HG03175 (cell line): ENCODE data around the gene LRPAP1.

ENCODE experiments used
- ATAC-seq: cut with Tn5 transposase; IDR thresholded peaks from one replicate; pipeline ENCODE4 v1.9.1; 2021; ENCODE audit warnings: mild to moderate bottlenecking, moderate library complexity; ENCODE audit not compliant: unreplicated experiment

Gene LRPAP1

DNA sequence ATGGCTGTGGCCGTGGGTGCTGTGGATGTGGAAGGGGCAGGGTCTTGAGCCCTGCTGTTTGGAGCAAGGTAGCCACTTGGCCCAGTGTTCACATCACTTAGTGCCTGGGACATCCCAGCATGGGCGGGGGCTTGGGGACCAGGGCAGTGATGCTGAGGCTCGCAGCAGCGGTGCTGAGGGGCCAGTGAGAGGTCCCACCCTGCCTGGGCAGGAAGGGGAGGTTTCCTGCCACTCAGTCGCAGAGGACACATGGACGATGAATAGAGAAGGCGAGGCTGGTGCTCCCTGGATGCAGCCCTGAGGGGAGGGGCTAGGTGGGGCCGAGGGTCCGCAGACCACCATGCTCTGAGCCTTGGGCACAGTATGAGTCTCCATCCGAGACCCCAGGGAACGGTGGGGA is 43.4 kb downstream of the LRPAP1 start:
- ATAC-seq, result no peak

DNA sequence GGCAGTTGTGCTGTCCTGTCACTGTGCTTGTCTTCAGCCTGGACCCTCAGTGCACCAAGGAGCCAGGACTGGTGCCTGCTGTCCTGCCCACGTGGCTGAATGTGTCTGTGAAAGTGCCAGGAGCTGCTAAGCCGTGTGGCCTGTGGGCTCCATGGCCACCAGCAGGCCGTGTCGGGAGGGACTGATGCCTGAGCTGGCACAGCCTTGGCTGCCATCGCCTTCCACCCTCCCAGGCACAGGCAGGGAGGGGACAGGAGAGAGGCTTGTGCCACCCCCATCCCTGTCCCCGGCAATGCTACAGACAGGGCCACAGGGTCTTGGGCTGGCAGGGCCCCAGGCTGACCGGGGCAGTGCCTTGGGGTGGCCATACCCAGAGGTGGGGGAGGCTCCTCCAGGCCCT is 44.4 kb downstream of the LRPAP1 start:
- ATAC-seq, result no peak

DNA sequence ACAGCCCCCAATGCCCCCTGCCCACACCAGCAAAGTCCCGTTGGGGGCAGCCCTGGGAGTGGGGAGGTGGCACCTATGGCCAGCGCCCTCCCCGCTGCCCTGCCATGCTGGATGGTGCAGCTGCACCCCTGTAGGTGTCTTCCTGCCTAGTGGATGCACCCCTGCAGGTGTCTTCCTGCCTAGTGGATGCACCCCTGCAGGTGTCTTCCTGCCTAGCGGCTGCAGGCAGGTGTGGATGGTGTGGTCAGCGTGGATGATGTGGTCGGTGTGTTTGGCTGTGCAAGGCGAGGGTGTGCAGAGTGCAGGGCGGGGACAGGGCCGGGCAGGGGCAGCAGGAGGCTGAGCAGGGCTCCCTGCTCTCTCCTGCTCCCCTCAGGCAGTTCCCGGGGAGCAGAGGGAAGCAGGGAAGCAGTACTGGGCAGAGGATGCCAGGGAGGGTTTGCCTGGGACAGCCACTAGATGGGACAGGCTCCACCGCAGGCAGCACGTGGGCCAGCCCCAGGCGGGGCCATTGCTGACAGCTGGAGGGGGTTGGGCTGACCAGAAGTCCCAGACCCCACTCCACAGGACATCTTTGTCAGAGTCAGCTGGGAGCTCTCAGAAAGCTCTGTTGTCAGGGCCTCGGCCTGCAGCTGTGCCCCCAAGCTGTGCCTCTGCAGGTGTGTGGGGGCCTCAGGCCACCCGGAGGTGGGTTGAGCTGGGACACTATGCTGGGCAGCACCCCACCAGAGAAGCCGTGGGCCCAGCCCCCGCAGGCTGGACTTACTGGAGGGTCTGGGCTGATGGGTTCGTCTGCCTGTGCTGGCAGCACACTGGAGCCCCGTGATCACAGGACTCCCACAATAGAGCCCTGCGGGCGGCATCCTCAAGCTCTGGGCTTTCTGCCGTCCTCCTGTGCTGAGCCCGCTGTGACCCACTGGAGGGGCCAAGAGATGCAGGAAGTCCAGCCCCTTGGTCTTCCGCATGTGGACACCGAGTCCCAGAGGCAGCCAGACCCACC is 45.4 kb downstream of the LRPAP1 start:
- no peak for ATAC-seq

DNA sequence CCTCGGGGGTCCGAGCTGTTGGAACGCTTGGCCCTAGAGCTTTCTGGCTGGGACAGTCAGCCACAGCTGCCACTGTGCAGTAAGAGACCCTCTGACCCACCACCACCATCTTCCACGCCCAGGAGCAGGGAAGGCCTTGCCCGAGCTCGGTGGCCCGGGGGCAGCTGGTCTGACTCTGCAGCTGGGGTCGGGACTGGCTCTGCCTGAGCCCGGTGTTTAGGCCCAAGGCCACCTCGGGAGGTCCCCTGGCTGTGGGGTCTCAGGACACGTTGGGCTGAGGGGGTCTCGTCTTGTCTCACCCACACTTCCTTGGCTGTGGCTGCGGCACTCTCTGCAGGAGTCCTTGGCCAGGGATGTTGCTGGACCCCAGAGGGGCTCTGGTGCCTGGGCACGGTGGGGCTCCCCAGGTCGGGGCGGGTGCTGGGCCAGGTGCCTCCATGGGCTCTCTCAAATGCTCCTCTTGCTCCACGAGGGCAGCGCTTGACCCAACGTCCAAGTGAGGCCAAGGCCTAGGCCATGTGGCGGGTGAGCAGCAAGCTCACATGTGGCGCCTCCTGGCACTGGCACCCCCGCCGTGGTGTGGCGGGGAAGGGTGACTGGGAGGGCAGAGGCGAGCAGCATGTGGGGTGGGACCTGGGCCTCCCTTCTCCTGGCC is 46.2 kb downstream of the LRPAP1 start:
- ATAC-seq, result no peak

DNA sequence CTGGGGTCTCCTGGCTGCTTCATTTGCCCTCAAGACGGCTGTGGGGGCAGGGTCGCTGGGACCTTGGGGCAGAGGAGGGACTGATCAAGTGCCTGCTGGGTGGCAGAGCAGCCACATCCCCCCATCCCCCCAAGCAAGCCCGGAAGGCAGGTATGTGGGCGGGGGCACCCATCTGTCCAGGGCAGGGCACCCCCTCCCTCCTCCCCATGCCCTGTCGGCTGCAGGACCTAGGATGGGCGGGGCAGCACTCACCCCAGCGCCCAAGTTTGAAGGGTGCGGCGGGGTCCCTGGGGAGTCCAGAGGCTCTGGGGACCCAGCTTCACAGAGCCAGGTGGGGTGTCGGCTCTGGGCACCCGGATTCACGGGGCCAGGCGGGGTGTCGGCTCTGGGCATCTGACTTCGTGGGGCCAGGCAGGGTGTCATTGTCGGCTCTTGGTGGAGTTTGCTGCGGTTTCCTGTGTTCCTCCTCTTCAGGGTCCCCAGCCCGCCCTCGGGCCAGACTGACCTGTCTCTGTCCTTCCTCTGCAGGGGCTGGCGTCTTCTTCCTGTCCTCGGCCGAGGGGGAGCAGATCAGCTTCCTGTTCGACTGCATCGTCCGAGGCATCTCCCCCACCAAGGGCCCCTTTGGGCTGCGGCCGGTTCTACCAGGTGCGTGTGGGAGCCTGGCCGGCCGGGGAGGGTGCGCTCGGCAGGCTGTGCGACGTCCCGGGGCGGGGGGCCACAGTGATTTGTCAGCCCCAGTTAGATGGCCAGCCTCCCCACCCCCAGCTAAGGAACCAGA is 47.0 kb downstream of the LRPAP1 start:
- ATAC-seq, result peak; percentile 28

DNA sequence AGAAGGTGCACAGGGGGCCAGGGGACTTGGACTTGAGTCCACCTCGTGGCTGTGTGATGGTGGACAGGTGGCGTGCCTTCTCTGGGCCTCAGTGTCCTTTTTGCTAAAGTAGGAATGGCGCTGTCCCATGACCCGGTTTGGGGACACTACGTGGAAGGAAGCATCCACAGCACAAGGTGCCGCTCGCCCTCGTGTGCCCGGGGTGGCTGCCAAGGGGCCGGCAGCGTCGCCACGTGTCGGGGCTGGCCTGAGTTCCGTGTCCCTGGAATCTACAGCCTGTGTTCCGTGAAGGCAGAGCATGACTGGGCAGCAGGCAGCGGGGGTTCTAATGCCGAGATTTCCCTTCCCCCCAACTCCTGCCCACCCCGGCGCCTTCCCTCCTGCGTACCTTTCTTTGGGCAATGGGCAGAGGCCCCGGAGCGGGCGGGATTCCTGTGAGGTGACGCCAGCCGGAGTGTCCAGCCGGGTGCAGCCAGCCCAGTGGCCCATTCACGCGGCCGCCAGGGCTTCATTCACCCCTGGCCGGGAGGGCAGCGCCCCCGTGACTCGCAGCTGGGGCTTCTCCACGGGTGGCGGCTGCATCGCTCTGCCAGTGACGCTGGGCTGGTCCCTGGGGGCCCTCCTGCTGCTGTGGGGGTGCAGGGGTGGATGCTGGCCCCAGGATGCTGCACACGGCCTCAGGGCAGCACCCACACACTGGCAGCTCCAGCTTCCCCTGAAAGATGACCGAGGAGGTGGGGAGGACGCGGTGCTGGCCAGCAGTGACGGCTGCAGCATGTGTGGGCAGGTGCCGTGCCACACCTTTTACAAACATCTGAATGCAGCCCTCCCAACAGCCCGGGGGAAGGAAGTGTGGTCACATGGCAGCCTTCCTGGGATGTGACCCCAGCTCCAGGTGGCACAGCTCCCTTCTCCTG is 47.9 kb downstream of the LRPAP1 start:
- ATAC-seq, result peak; percentile 13

DNA sequence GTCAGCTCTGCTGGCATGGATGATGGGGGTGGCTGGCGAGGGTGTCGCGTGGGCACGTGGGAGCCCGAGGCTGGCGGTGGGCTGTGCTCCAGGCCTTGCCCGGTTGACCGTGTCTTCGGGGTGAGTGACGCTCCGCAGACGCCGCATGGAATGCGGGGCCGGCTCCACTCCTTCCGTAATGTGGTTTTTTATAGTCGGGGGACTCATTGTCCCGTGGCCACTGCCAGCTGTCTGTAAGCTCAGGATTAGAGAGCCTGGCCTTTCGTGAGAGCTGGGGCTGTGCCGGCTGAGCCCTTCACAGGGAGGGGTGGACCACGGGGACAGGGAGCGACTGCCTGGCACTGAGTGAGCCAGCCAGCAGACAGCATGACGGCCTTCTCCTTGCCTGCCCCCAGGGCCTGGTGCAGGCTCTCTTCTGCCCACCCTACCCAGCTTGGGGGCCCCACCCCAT is 48.7 kb downstream of the LRPAP1 start:
- ATAC-seq, result no peak

DNA sequence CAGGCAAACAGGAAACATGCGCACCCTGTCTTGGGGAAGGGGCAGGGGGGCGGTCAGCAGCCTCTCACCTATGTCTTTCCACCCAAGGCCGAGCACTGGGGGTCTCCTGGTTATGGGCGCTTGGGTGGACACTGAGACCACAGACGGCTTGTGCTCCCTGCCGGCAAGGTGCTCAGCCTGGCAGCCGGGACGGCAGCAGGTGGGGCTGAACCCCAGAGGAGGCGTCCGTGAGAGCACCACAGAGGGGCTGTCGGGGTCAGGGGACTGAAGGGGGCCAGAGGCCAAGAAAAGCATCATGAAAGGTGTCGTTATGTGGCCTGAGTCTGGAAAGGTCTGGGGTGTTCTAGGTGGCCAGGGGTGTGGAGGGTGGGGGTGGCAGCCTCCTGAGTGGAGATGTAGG is 49.5 kb downstream of the LRPAP1 start:
- ATAC-seq, result no peak

DNA sequence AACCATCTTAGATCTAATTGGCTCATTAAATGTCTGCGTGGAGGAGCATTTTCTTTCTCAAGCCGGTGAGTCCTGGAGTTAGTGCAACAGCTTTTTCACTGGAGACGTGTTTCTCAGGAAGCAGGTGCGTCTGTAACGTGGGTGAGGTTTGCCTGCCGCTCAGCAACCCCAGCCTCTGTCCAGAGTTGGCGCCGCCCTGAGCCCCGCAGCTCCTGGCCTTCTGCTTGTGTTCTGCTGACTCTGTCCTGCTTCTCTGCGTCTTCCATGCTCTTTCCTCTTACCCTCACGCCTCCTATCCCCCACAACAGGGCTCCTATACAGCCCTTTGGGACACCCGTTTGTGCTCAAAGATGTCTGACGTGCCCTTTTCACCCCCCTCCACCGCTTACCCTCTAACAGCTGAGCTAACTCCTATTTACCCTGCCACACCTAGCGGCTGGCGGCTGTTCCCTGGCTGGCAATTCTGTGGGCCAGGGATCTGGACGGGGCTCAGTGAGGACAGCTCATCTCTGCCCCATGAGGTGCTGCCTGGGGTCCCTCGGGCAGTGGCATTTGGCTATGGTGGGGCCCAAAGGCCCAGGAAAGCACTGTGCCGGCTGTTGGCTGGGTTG is 50.3 kb downstream of the LRPAP1 start:
- ATAC-seq, result no peak

DNA sequence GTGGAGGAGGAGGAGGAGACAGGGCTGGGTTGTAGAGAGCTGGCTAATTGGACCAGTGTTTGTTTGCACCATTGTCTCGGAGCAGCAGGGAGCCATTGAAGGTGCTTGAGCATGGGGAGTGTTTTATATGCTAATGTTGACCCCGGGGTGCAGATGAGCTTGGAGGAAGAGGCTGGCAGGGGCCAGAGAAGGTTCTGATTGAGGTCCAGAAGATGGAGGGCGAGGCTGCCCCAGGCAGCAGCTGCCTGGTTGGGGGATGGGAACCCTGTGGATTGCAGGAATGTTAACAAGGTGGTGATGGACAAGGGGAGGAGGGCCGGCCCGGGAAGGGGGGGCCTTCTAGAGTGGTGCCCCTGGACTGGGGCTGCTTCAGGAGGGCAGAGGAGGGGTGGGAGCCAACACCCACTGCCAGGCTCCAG is 51.1 kb downstream of the LRPAP1 start:
- no peak for ATAC-seq

DNA sequence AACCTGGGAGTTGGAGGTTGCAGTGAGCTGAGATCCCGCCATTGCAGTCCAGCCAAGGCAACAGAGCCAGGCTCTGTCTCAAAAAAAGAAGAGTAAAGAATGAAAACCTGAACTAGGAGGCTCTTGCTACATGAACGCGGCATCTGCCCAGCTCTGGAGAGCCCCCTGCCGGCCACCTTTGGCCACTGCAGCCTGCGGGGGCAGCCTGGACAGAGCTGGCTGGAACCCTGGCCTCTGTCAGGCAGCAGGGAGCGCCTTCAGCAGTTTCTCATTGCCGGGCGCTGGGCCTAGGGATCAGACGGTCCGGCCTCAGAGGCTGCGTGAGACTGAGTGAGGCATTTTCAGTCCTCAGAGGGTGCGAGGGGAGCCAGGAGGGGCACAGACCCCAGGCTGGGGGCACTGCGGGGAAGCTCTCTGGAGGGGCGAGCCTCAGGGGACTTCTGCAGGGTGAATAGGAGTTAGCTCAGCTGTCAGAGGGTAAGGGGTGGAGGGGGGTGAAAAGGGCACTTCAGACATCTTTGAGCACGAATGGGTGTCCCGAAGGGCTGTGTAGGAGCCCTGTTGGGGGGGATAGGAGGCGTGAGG is 51.6 kb downstream of the LRPAP1 start:
- peak; percentile 46 for ATAC-seq

DNA sequence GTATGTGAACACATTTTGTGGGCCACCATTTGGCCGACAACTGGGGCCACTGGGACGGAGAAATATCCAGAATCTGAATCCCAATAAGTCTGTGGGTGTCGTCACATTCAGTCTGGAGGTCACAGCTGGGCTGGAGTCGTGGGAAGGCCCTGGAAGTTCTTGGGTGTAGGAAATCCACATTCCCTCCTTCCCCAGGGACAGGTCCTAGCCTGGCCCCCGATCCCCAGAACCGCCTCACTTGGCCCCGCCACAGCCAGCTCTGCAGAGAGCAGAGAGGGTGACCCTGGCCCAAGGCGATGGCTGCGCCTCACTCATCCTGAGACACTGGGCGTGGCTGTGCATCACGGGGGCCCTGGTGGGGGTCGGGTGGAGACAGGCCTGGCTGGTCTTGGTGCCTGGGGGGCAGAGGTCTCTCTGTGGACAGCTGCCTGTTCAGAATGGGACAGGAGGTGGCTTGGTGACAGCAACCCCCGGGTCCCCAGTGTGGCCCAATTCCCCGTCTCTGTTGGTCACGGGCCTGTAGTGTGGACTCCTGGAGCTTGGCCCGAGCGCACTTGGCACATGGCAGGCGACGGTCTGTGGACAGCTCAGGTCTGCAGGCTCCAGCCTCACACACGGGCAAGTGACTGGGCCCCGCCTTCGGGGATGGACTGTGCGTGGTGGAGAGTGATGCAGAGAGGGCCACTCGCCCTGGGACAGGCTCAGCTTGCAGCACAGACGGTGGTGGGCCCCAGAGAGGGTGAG is 52.7 kb downstream of the LRPAP1 start:
- ATAC-seq, result no peak

DNA sequence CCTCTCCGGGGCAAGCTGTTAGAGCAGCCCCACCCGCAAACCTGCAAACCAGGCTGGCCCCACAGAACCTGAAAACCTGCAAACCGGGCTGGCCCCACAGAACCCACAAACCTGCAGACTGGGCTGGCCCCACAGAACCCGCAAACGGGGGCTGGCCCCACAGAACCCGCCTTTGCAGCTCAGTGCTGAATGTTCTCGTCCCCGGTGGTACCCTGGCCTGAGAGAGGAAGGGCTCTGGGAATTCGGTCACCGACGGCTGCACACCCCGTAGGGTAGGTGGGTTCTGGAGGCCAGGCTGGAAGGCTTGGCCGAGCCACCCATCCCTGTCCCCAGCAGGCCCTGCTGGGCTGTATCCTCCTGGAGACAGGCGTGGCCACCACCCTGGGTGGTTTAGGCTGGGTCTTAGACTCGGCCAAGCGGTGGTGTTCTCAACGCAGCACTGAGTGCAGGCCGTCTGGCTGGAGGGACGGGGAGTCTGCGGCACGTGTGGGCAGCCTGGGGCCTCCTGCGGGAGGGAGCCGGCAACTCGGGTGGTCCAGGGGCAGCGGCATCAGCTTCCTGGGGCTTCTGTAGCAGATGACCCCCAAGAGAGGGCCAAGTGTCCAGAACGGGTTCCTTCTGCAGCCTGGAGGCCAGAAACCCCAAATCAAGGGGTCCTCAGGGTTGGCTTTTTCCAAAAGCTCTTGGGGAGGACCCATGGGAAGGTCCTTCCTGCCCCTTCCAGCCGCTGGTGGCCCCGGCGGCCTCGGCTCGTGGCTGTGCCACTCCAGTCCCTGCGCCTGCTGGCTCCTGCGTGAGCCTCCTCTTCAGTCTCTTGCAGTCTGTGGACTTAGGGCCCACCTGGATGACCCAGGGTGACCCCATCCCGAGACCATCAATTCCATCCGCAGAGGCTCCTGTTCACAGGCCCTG is 53.5 kb downstream of the LRPAP1 start:
- no peak for ATAC-seq

DNA sequence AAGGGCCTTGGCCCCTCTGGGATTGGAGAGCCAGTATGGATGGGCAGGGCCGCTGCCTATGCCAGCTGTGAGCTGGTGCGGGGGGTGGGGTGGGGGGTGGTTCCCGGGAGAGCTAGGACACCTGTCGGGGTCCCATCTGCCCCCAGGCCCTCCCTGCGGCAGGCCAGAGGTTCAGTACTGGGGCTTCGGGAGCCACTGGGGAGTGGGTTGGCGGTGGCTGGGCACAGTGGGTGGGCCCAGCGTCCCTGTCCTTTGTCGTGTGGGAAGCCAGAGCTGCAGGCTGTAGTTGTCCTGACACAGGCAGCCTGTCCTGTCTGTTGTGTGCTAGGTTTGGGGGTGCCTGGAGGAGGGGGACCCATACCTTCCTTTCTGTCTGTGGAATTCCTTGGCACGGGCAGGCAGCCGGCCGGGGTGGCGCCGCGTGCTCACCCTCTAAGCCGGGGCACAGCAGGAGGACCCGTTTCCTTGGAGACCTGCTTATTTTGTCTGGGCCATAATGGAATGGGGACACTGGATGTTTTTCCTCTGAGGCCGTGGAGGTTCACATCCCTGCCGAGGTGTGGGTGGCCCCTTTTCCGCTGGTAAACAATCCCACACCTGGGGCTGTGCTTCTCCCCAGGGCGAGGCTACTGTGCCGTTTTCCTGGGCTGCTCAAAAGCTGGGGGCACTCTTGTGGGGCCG is 54.3 kb downstream of the LRPAP1 start:
- ATAC-seq, result no peak

DNA sequence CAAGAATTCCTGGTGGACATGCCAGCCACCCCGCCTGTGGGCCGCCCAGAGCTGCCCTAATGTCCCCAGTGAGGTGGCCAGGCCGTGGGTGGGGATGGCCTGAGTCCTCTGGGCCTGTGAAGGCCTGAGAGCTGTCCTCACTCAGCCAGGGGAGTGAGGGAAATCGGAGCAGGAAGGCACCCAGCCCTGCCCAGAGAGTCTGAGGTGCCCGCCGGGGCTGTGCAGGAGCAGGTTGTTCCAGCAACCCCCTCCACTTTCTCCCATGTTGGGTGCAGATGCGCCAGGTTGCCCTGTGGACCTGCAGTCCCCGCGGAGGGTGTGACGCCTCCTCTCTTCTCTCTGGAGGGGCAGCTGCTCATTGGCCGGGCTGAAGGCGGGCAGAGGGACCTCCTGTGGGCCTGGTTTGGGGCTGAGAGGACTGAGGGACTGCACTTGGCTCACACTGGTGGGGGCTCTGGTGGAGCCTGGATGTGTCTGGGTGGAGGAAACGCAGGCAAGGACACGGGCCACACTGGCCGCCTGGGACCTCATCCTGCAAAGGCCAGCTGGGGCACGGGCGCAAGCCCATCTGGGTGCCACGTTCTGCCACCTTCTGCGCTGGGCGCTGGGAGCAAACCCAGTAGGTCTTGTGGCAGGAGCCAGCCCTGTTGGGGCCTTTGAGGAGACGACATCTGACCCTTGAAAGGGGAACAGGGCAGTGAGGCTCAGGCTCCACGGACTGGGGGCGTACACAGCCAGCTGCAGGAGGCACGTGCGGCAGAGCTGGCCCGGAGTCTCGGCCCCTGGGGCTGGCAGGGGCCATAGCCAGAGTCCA is 55.1 kb downstream of the LRPAP1 start:
- ATAC-seq, result no peak

DNA sequence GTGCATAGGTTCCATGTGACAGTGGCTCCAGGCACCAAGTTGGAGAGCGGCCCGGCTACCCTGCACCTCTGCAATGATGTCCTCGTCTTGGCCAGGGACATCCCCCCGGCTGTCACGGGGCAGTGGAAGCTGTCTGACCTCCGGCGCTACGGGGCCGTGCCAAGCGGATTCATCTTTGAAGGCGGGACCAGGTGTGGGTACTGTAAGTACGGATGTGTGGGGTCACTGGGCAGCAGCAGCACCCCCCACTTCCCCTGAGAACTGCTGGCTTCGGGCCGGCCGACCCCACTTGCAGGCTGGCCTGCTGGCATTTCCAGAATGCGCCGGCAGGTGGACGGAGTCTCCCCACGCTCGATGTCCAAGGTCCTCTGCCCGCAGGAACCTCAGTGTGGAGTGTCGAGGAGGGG is 55.9 kb downstream of the LRPAP1 start:
- ATAC-seq, result no peak
